EH (cell line): ENCODE measurements around the gene LMBR1L.

Experiments used
- DNase-seq: peaks from one replicate; pipeline ENCODE4 v3.0.0-alpha.2; 2015; ENCODE audit warnings: low read depth

LMBR1L gene

DNA sequence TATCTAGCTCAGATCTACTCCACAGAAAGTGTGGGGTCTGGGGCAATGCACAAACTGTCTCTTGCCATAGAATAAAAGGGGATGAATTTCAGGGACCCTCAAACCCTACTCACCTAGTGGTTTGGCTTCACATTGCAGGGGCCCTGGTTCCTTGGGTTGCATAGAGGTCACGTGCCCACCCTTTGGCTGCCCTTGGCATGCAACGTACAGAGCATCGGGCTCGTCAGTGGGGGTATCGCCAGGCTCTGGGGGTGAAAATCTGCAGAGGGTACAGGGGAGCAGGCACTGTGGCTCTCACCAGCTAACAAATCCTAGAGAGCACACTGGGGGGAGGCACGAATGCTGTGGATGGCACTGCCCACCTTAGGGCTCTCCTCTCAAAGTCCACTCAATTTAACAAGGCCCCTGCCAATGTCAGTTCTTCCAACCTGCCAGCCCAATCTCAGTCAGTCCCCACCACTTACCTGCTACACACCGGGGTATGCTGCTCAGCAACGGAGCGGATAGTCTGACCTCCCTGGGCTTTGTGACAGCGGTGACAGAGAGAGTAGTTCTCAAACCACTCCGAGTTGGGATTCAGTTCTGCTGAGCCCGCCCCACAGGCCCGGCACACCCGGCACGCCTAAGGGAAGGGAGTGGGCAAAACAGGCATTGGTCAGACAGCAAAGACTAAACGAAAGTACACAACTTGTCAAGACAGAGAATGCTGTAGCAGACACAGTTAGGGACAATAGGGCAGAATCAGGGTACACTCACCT, 58.0 kb downstream of the LMBR1L start:
- no peak for DNase-seq

DNA sequence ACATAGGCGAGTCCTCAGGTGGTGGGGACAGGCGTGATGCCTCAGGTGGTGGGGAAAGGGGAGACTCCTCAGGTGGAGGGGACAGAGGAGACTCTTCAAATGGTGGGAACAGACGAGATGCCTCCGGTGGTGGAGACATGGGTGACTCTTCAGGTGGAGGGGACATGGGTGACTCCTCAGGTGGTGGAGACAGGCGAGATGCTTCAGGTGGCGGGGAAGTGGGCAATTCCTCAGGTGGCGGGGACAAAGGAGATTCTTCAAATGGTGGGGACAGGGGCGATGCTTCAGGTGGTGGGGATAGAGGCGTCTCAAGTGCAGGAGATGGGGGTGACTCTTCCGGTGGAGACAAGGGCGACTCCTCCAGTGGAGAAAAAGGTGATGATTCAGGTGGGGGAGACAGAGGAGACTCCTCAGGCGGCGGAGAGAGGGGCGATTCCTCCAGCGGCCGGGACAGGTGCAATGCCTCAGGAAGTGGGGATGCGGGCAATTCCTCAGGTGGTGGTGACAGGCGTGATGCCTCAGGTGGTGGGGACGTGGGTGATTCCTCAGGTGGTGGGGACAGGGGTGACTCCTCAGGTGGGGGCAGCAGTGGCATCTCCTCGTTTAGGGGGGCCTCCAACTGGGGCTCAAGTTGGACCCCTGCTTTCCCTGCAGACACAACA, 58.7 kb downstream of the LMBR1L start:
- DNase-seq: no peak

DNA sequence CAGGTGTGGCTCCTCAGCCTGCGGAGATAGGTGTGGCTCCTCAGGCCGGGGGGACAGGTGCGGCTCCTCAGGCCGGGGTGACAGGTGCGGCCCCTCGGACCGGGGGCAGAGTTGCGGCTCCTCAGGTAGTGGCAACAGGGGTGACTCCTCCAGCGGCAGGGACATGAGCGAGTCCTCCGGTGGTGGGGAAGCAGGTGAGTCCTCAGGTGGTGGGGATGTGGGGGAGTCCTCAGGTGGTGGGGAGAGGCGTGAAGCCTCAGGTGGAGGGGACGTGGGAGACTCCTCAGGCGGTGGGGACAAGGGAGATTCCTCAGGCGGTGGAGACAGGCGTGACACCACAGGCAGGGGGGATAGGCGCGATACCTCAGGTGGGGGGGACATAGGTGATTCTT, 59.3 kb downstream of the LMBR1L start:
- DNase-seq: no peak

DNA sequence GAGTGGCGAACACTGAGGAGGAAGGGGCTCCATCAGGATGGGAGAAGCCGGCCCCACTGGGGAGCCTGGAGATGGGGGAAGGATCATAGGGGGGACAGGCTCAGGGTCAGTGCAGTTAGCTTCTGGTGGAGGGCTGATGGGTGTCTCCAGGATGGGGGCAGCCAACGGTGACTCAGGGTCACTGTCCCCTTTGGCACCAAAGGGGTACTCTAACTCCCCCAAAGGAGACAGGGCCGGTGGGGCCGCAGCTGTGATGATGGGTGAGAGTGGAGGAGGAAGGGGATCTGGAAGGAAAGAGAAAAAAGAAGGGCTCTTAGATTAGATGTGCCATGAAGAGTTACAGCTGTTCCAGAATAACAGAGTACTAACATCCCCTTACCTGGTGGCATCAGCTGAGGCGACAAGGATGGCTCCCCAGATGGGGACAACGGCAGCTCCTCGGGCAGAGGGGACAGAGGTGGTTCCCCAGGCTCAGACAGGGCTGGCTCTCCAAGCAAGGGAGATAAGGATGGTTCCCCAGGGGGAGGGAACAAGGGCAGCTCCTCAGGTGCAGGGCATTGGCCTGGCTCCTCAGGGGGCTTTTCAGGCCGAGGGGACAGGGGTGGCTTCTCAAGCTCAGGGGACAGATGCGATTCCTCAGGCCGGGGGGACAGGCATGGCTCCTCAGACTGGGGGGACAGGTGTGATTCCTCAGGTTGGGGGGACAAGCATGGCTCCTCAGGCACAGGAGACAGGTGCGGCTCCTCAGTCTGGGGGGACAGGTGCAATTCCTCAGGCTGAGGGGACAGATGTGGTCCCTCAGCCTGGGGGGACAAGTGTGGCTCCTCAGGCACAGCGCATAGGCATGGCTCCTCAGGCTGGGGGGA, 59.9 kb downstream of the LMBR1L start:
- DNase-seq: no peak

DNA sequence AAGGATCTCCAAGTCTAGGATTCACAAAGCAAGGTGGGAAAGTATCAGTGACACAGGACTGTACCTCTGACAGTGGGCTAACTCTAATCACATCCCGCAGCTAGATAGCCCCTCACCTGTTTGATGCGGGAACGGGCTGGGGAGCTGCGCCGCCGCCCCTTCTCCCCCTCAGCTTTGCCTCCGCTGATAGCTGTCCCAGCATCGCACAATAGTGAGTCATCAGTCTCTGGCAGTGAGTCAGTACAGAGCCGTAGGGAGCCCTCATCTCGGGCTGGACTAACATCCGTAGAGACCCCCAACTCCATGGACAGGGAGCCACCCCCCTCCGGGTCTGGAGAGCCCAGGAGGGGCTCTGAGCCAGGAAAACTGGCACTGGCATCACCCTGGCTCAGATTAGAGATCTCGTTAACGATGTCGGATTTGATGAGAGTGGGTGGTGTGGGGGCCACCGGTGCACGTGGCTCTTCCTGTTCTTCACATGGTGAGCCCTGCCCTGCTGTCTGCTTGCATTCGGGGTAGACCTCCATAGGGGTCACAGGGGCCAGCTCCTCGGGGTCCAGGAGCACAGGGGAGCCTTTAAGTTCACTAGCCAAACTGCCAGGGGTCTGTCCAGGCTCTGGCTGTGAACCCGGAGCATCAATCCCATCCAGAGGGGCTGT, 61.0 kb downstream of the LMBR1L start:
- peak; percentile 76 for DNase-seq

DNA sequence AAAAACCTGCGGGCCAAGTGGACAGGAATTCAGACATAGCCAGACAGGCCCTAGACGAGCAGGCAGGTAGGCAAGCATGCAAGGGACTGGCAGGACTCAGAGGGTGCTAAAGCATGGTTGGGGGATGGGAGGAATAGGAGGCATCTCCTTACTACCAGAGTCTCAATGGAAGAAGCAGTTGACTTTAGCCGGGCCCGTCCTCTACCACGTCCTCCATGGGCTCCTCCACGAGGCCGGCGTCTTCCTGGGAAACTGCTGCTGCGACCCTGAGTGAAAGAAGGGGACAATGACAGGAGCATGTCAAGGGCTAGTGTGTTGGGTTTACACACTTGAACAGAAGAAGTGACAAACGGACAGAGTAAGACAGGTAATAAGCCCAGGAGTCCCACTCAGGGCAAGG, 61.7 kb downstream of the LMBR1L start:
- no peak for DNase-seq
